Measurements from ENCODE around the gene ZFP92. TPM values are rescaled to one million over a fixed set of nuclear protein-coding genes. Genes with fewer than 3 reads are reported as not detected.

ZFP92 gene
- polyA plus RNA-seq, 2 donors: 0.04 to 0.05 TPM

- H3K4me1 ChIP-seq (ENCODE audit: control insufficient read depth in 2 of 2, insufficient read depth in 2 of 2, low read length in 1 of 2): peaks cover 0 to 2% of the 10 kb centered on the region in 2 donors
- no peaks in the 10 kb centered on the region for H3K9me3 ChIP-seq (ENCODE audit: control insufficient read depth in 2 of 2, insufficient read depth in 1 of 2, low read depth in 1 of 2, low read length in 1 of 2)
- no peak overlapping the region for H3K4me3 ChIP-seq (ENCODE audit: low read depth in 1 of 2, low read length in 2 of 2)
- H3K27me3 ChIP-seq (ENCODE audit: control insufficient read depth in 1 of 2, insufficient read depth in 2 of 2, low read length in 2 of 2): peaks cover 0 to 3% of the 10 kb centered on the region in 2 donors
- H3K27ac ChIP-seq (ENCODE audit: low read depth in 2 of 2, low read length in 1 of 2): no peak overlapping the region
- H3K36me3 ChIP-seq (ENCODE audit: control insufficient read depth in 2 of 2, insufficient read depth in 2 of 2, low read length in 1 of 2): no peaks in the 10 kb centered on the region
- WGBS, 2 donors: 86% methylated on average over 9 of the region's 9 CpGs
These were observed 5.3 kb upstream of the ZFP92 start for GRCh38 chrX:153406011-153406410.

- peaks cover 0 to 4% of the 10 kb centered on the region in 2 donors for H3K9me3 ChIP-seq (ENCODE audit: control insufficient read depth in 2 of 2, insufficient read depth in 1 of 2, low read depth in 1 of 2, low read length in 1 of 2)
- H3K36me3 ChIP-seq (ENCODE audit: control insufficient read depth in 2 of 2, insufficient read depth in 2 of 2, low read length in 1 of 2): no peaks in the 10 kb centered on the region
- no peak overlapping the region for H3K27ac ChIP-seq (ENCODE audit: low read depth in 2 of 2, low read length in 1 of 2)
- H3K27me3 ChIP-seq (ENCODE audit: control insufficient read depth in 1 of 2, insufficient read depth in 2 of 2, low read length in 2 of 2): peaks cover 0 to 3% of the 10 kb centered on the region in 2 donors
- peaks cover 0 to 2% of the 10 kb centered on the region in 2 donors for H3K4me1 ChIP-seq (ENCODE audit: control insufficient read depth in 2 of 2, insufficient read depth in 2 of 2, low read length in 1 of 2)
- WGBS, 2 donors: 51 to 70% methylated on average over 7 of the region's 7 CpGs
- H3K4me3 ChIP-seq (ENCODE audit: low read depth in 1 of 2, low read length in 2 of 2): no peak overlapping the region
These were observed 4.4 kb upstream of the ZFP92 start for GRCh38 chrX:153406903-153407302.

GRCh38 chrX:153407736-153408135 is 3.5 kb upstream of the ZFP92 start:
- Histone ChIP-seq H3K4me1 (ENCODE audit: control insufficient read depth in 2 of 2, insufficient read depth in 2 of 2, low read length in 1 of 2) (peaks cover 0 to 2% of the 10 kb centered on the region in 2 donors), H3K9me3 (ENCODE audit: control insufficient read depth in 2 of 2, insufficient read depth in 1 of 2, low read depth in 1 of 2, low read length in 1 of 2) (peaks cover 0 to 4% of the 10 kb centered on the region in 2 donors), H3K27me3 (ENCODE audit: control insufficient read depth in 1 of 2, insufficient read depth in 2 of 2, low read length in 2 of 2) (peaks cover 0 to 3% of the 10 kb centered on the region in 2 donors), H3K4me3 (ENCODE audit: low read depth in 1 of 2, low read length in 2 of 2) (no peak overlapping the region), H3K27ac (ENCODE audit: low read depth in 2 of 2, low read length in 1 of 2) (no peak overlapping the region), H3K36me3 (ENCODE audit: control insufficient read depth in 2 of 2, insufficient read depth in 2 of 2, low read length in 1 of 2) (no peaks in the 10 kb centered on the region)
- 36 to 54% methylated on average over 3 of the region's 3 CpGs for WGBS, 2 donors

GRCh38 chrX:153408221-153408721 is 3.0 kb upstream of the ZFP92 start:
- Histone ChIP-seq H3K36me3 (ENCODE audit: control insufficient read depth in 2 of 2, insufficient read depth in 2 of 2, low read length in 1 of 2) (no peaks in the 10 kb centered on the region), H3K27ac (ENCODE audit: low read depth in 2 of 2, low read length in 1 of 2) (no peak overlapping the region), H3K27me3 (ENCODE audit: control insufficient read depth in 1 of 2, insufficient read depth in 2 of 2, low read length in 2 of 2) (peaks cover 0 to 3% of the 10 kb centered on the region in 2 donors), H3K4me3 (ENCODE audit: low read depth in 1 of 2, low read length in 2 of 2) (no peak overlapping the region), H3K9me3 (ENCODE audit: control insufficient read depth in 2 of 2, insufficient read depth in 1 of 2, low read depth in 1 of 2, low read length in 1 of 2) (peaks cover 0 to 4% of the 10 kb centered on the region in 2 donors), H3K4me1 (ENCODE audit: control insufficient read depth in 2 of 2, insufficient read depth in 2 of 2, low read length in 1 of 2) (peaks cover 0 to 2% of the 10 kb centered on the region in 2 donors)
- 71 to 79% methylated on average over 9 to 10 of the region's 10 CpGs for WGBS, 2 donors

- Histone ChIP-seq H3K4me3 (ENCODE audit: low read depth in 1 of 2, low read length in 2 of 2) (no peak overlapping the region), H3K36me3 (ENCODE audit: control insufficient read depth in 2 of 2, insufficient read depth in 2 of 2, low read length in 1 of 2) (no peaks in the 10 kb centered on the region), H3K27me3 (ENCODE audit: control insufficient read depth in 1 of 2, insufficient read depth in 2 of 2, low read length in 2 of 2) (peaks cover 0 to 3% of the 10 kb centered on the region in 2 donors), H3K27ac (ENCODE audit: low read depth in 2 of 2, low read length in 1 of 2) (no peak overlapping the region), H3K9me3 (ENCODE audit: control insufficient read depth in 2 of 2, insufficient read depth in 1 of 2, low read depth in 1 of 2, low read length in 1 of 2) (peaks cover 0 to 4% of the 10 kb centered on the region in 2 donors), H3K4me1 (ENCODE audit: control insufficient read depth in 2 of 2, insufficient read depth in 2 of 2, low read length in 1 of 2) (peaks cover 0 to 2% of the 10 kb centered on the region in 2 donors)
- 81 to 85% methylated on average over 12 of the region's 12 CpGs for WGBS, 2 donors
These were observed 2.4 kb upstream of the ZFP92 start for GRCh38 chrX:153408871-153409351.

- H3K9me3 ChIP-seq (ENCODE audit: control insufficient read depth in 2 of 2, insufficient read depth in 1 of 2, low read depth in 1 of 2, low read length in 1 of 2): peaks cover 0 to 4% of the 10 kb centered on the region in 2 donors
- H3K36me3 ChIP-seq (ENCODE audit: control insufficient read depth in 2 of 2, insufficient read depth in 2 of 2, low read length in 1 of 2): no peaks in the 10 kb centered on the region
- H3K27ac ChIP-seq (ENCODE audit: low read depth in 2 of 2, low read length in 1 of 2): no peak overlapping the region
- peaks cover 0 to 2% of the 10 kb centered on the region in 2 donors for H3K4me1 ChIP-seq (ENCODE audit: control insufficient read depth in 2 of 2, insufficient read depth in 2 of 2, low read length in 1 of 2)
- H3K4me3 ChIP-seq (ENCODE audit: low read depth in 1 of 2, low read length in 2 of 2): no peak overlapping the region
- WGBS, 2 donors: 81% methylated on average over 30 of the region's 30 CpGs
- peaks cover 0 to 3% of the 10 kb centered on the region in 2 donors for H3K27me3 ChIP-seq (ENCODE audit: control insufficient read depth in 1 of 2, insufficient read depth in 2 of 2, low read length in 2 of 2)
These were observed 1.7 kb upstream of the ZFP92 start for GRCh38 chrX:153409414-153410101.

GRCh38 chrX:153410373-153410772 is 899 bp upstream of the ZFP92 start:
- Histone ChIP-seq H3K4me3 (ENCODE audit: low read depth in 1 of 2, low read length in 2 of 2) (no peak overlapping the region), H3K27ac (ENCODE audit: low read depth in 2 of 2, low read length in 1 of 2) (no peak overlapping the region), H3K4me1 (ENCODE audit: control insufficient read depth in 2 of 2, insufficient read depth in 2 of 2, low read length in 1 of 2) (peaks cover 0 to 2% of the 10 kb centered on the region in 2 donors), H3K9me3 (ENCODE audit: control insufficient read depth in 2 of 2, insufficient read depth in 1 of 2, low read depth in 1 of 2, low read length in 1 of 2) (peaks cover 0 to 4% of the 10 kb centered on the region in 2 donors), H3K36me3 (ENCODE audit: control insufficient read depth in 2 of 2, insufficient read depth in 2 of 2, low read length in 1 of 2) (no peaks in the 10 kb centered on the region), H3K27me3 (ENCODE audit: control insufficient read depth in 1 of 2, insufficient read depth in 2 of 2, low read length in 2 of 2) (no peaks in the 10 kb centered on the region)
- 62 to 79% methylated on average over 15 of the region's 15 CpGs for WGBS, 2 donors

- Histone ChIP-seq H3K27me3 (ENCODE audit: control insufficient read depth in 1 of 2, insufficient read depth in 2 of 2, low read length in 2 of 2) (peaks cover 0 to 3% of the 10 kb centered on the region in 2 donors), H3K4me1 (ENCODE audit: control insufficient read depth in 2 of 2, insufficient read depth in 2 of 2, low read length in 1 of 2) (peaks cover 0 to 2% of the 10 kb centered on the region in 2 donors), H3K4me3 (ENCODE audit: low read depth in 1 of 2, low read length in 2 of 2) (peak overlapping the region in 1 of 2 donors; percentile 30), H3K27ac (ENCODE audit: low read depth in 2 of 2, low read length in 1 of 2) (no peak overlapping the region), H3K36me3 (ENCODE audit: control insufficient read depth in 2 of 2, insufficient read depth in 2 of 2, low read length in 1 of 2) (no peaks in the 10 kb centered on the region), H3K9me3 (ENCODE audit: control insufficient read depth in 2 of 2, insufficient read depth in 1 of 2, low read depth in 1 of 2, low read length in 1 of 2) (peaks cover 0 to 4% of the 10 kb centered on the region in 2 donors)
- WGBS, 2 donors: 40 to 48% methylated on average over 12 of the region's 12 CpGs
These were observed 401 bp upstream of the ZFP92 start for GRCh38 chrX:153410888-153411254.

GRCh38 chrX:153411988-153412574 is 809 bp downstream of the ZFP92 start:
- Histone ChIP-seq H3K4me3 (ENCODE audit: low read depth in 1 of 2, low read length in 2 of 2) (peak overlapping the region in 1 of 2 donors; percentile 7), H3K27me3 (ENCODE audit: control insufficient read depth in 1 of 2, insufficient read depth in 2 of 2, low read length in 2 of 2) (peaks cover 0 to 12% of the 10 kb centered on the region in 2 donors), H3K27ac (ENCODE audit: low read depth in 2 of 2, low read length in 1 of 2) (no peak overlapping the region)

More at GRCh38 chrX:153411988-153412574, 809 bp downstream of the ZFP92 start:
- peaks cover 0 to 4% of the 10 kb centered on the region in 2 donors for H3K9me3 ChIP-seq (ENCODE audit: control insufficient read depth in 2 of 2, insufficient read depth in 1 of 2, low read depth in 1 of 2, low read length in 1 of 2)
- peaks cover 0 to 2% of the 10 kb centered on the region in 2 donors for H3K4me1 ChIP-seq (ENCODE audit: control insufficient read depth in 2 of 2, insufficient read depth in 2 of 2, low read length in 1 of 2)
- 32 to 53% methylated on average over 17 of the region's 17 CpGs for WGBS, 2 donors
- H3K36me3 ChIP-seq (ENCODE audit: control insufficient read depth in 2 of 2, insufficient read depth in 2 of 2, low read length in 1 of 2): no peaks in the 10 kb centered on the region
